GM21786 (cell line): ENCODE measurements around the gene MEP1B.
"Not testable (repeated sequence)": the region's sequence is repeated elsewhere in the genome, so short reads cannot be mapped to it uniquely, and the experiment has no call there.

Source experiments
- ATAC-seq: cut with Tn5 transposase; IDR thresholded peaks from one replicate; pipeline ENCODE4 v1.9.1; 2021; ENCODE audit not compliant: unreplicated experiment

Gene MEP1B

DNA sequence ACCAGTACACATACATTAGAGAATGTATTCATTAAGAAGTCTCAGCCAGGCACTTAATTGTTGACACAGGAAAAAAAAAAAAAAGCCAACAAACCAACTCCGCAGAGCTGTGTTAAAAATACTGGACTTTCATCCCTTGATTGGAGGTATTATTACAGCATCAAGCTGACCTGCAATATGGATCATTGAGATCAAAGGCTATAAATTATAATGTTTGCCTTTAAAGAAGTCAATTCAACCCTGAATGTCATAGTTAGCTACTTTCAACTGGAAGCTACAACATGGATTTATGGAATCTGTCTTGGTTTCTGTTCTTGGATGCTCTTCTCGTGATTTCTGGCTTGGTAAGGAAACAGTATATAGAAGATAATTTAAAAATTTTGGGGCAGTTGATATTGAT lies at the start of gene MEP1B:
MEP1B (plus strand) TSS at position 250 of the 400 bp plus-strand sequence; CDS start at position 282, 32 bp downstream.
- no peak for ATAC-seq

- ATAC-seq, result no peak
Observed at GRCh38 chr18:32148185-32148870, 41.5 kb upstream of the MEP1B start.

DNA sequence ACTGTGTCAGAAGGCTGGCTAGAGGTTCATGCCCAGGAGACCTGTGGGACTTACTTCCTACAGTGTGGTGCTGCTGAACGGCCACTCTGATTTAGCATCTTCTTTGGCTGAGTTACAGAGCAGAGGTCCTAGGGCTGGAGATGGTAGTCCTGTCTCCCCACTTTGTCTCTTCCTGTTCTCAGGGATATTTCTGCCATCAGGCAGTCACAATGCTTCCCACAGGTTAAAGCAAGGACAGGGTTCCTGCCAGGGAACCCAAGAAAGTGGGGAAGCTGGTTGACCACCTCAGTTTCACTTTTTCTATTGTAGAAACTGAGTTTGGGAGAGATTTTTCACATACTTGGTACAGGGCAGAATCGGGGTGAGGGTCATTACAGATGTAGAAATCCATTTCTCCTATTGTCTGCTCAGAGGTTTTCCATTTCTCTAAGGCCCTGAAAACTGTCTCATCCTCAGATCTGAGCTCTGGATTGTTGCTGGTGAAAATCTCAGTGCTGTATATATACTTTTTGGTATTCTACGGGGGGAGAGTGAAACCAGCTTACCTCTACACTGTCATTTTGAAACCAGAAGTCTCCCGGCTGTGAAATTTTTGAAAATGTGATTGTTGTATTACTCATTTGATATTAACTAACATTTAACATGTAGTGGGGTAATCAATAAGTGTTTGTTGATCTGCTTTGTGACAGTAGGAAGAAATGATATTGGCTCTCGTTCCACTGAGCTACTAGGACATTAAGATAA lies 37.0 kb upstream of the MEP1B start:
- ATAC-seq, result peak; percentile 82

GRCh38 chr18:32156855-32157254 lies 33.0 kb upstream of the MEP1B start:
- ATAC-seq, result no peak

DNA sequence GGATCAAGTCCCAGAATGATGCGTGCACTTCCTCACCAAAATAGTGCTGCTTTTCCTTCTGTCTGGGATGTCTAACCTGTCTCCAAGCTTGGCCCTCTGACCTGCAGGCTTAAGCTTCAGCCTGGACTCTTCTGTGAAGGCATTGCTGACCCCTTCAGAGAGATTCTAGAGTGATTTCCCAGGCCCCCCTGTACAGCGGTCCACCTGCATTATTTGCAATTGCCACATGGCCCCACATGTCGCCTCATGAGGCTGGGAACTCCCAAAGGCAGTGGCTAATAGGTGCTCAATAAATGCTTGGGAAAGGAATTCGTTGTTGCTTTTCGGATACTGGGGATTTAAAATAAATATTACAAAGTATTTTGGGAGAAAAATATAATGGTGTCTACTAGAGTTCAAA lies 32.3 kb upstream of the MEP1B start:
- ATAC-seq, result no peak

GRCh38 chr18:32158108-32158624 lies 31.7 kb upstream of the MEP1B start:
- ATAC-seq, result peak; percentile 88

DNA sequence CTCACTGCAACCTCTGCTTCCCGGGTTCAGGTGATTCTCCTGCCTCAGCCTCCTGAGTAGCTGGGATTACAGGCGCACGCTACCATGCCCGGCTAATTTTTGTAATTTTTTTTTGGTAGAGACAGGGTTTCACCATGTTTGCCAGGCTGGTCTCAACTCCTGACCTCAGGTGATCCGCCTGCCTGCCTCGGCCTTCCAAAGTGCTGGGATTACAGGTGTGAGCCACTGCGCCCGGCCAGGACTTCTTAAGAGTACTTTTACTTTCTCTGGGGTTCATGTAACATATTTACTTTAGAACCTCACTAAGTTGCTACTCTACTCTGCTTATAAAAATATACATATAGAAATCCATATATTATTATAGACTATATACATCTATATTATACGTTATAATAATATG lies 31.2 kb upstream of the MEP1B start:
- not testable (repeated sequence) for ATAC-seq

DNA sequence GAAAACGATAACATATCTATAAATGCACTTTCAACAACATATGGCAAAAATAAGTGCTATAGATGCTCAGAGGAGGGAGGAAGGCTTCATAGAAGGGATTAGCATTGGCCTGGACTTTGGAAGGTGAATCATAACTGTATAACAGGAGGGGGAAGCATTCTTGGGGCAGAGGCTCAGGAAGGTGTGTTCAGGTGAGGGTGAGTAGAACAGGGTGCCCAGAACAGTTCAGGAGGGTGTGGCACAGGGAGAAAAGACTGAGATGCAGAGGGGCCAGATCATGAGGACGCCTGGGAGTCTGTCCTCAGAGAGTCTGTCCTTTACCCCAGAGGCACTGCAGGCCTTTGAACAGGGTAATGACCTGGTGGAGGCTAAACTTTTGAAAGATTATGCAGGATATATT lies 29.3 kb upstream of the MEP1B start:
- ATAC-seq, result no peak

GRCh38 chr18:32167980-32168730 lies 21.7 kb upstream of the MEP1B start:
- no peak for ATAC-seq

DNA sequence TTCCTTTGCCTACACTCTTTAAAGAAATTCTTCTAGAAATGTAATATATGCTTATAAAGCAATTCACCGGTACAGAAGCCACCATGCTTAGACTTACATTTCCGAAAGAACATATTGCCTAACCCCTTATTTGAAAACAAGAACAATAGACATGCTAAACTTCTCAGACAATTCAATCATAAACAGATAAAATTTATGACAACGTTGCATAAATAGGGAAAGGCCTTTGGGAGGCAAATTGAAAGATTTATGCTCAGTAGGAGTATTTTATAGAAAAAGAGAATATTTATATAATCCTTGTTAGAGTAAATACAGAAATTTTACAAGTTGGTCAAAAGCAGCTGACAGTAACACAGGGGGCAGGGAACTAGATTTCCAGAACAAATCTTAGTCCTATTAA lies 16.2 kb upstream of the MEP1B start:
- ATAC-seq, result no peak

DNA sequence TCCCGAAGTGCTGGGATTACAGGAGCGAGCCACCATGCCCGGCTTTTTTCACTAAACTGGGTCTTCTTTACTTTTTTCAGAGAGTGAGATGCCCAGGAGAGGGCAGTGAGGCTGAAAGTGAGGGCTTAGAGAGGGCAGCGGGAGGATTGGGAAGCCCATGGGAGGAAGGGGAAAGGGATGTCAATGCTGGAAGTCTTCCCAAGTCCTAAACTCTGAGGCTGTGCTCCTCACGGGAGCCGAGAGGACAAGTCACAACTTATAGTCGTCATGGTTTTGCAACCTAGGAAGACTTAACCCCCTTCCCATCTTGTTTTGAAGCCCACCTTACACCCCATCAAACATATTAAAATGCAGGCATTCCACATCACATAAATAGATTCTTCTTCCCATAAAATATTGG lies 15.1 kb upstream of the MEP1B start:
- no peak for ATAC-seq

- ATAC-seq, result no peak
Observed at GRCh38 chr18:32175265-32175664, 14.6 kb upstream of the MEP1B start.

GRCh38 chr18:32176745-32177144 lies 13.1 kb upstream of the MEP1B start:
- ATAC-seq, result not testable (repeated sequence)

DNA sequence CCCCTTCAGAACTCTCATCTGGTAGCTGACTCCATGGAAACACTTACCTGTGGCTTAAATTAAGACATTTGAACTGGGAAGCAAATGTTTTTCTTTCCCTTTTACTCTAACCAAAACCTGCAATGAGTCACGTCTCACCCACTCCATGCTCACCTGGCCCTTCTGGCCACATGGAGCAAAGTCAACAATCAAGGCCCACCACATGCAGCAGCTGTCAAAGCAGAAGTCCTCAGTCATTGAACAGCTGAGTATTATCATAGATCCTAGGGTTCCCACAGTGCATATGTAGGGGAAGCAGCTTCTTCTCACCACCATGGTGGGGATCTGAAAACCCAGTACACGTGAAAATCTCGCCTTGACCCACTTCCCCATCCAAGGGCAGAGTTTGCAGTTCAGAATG lies 12.3 kb upstream of the MEP1B start:
- no peak for ATAC-seq

DNA sequence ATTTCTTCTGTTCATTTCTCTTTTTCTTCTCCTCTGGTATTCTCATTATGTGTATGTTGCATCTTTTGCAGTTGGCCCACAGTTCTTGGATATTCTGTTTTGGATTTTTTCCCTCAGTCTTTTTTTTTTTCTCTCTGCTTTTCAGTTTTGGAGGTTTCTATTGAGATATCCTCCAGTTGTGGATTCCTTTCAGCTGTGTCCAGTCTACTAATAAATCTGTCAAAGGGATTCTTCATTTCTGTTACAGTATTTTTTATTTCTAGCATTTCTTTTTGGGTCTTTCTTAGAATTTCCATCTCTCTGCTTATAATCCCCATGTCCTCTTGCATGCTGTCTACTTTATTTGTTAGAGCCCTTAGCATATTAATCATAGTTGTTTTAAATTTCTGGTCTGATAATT lies 6.3 kb upstream of the MEP1B start:
- no peak for ATAC-seq

DNA sequence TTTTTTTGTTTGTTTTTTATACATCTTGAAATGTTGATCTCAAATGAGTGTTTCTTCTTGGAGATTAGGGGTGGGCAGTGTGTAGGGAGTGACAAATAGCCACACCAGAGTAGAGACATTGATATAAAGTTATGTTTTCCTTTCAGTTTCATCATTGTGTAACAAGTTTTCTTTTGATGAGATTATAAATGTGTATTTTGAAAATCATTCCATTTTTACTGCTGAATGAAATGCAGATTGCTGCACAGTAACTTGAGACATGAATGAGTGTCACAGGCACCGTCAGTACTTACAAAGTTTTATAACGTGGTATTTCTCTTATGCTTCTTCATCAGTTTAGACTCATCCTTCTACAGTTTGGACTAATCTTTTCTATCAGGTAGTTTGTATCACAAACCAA lies 370 bp downstream of the MEP1B start:
- ATAC-seq, result no peak

DNA sequence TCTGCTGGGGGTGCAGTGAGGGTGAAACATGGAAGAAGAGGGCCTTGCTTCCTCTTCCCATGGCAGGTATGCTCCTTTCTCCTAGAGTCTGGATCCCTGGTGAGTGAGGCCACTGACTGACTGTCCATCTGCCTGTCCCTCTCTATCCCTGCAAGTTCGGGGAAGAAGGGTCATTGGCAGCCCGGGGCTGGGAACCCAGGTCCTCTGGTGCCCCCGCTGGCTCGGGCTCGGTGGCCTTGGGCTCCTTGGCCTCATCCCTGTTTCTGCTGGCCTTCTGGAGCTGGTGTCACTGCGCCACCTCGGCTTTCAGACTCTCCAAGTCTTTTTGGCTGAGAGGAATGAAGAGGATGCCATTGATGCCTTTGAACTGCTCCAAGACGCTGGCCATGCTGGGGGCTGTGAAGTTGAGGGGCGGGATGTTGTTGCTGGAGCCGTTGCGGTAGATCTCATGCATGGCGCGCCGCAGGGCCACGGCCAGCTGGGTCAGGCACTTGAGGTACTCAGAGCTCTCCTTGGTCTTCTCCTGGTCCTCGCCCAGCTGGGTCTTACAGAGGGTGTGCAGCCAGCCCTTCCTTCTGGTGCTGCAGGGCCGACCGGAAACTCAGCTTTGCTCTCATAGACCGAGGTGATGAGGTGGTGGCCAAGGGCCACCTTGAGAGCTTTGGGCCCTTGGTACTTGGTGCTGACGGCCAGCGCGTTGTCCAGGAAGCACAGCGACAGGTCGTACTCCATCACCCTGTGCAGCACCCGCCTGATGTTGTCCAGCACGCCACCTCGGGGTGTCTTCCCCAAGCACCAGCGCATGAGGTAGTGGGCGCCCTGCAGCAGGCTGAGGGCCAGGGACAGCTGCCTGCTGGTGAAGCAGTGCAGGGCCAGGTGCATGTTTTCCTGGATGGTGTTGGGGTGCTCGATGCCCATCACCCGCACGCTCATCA lies 6.3 kb downstream of the MEP1B start:
- no peak for ATAC-seq

- no peak for ATAC-seq
Observed at GRCh38 chr18:32200766-32201165, 10.9 kb downstream of the MEP1B start.

DNA sequence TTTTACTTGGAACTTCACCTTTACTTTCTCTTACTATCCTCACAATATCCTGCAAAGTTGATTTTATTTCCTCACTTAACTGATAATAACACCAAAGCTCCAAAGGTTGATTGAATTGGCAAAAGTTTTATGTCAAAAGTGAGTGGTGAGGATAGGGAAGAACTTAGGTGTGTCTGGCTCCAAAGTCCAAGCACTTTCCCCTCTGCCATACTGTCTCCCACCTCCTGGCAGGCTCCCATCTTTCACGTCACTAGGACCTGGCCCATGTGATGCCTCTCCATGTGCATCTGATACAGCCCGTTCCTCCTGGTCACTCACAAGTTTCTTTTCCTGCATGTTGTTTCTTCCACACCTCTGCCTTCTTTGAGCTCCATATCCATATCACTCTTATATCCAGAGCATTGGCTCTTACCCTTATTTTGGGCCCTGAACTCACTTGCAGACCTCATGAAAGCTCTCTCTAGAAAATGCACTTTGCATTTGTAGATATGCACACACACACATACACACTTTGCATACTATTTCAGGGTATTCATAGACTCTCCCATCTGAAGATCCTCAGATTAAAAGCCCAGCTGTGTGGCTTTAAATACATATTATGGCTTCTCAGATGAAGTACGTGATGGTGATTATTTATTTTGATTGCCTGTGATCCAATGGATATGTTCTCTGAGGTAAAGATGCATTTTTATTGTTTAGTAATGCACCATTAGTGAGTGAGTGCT lies 12.3 kb downstream of the MEP1B start:
- no peak for ATAC-seq

DNA sequence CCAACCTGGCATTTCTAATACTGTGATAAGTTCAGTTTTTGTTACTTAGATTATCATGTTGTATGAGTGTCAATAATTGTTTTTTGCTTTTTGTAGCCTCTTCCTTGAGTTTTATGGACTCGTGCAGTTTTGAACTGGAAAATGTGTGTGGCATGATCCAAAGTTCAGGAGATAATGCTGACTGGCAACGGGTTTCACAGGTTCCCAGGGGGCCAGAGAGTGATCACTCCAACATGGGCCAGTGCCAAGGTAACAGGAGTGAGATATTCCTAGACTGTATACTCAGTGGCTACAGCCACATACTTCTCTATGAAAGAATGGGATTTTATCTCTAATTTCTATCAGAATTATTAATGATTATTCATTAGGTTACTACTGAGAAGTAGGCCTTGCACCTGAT lies 18.2 kb downstream of the MEP1B start:
- ATAC-seq, result no peak
